Stimulated activated CD8-positive, alpha-beta memory T cell treated with anti-CD3 and anti-CD28 coated beads, Interleukin-7, amount 100 ng/mL, for 48 hours (primary cell): ENCODE measurements around the gene ENG.
A peak's percentile ranks its signal among the peaks of the same experiment; 100 is the strongest.
"Not testable (repeated sequence)": the region's sequence is repeated elsewhere in the genome, so short reads cannot be mapped to it uniquely, and the experiment has no call there.

ENCODE experiments used
- DNase-seq, 2 donors: peaks; one replicate each; pipeline ENCODE4 v3.0.0-alpha.2; 2020; ENCODE audit warnings: low read depth in 1 of 2; ENCODE audit errors: extremely low read depth in 1 of 2

Gene ENG

GRCh38 chr9:127878652-127879390 is 24.4 kb upstream of the ENG start:
- no peak for DNase-seq

GRCh38 chr9:127878001-127878651 is 23.7 kb upstream of the ENG start:
- no peak for DNase-seq

- no peak for DNase-seq
Observed at GRCh38 chr9:127877566-127877998, 23.1 kb upstream of the ENG start, which contains the start of gene AK1. AK1 (minus strand) TSS chr9:127877675; CDS start chr9:127874617, 3,058 bp downstream.

GRCh38 chr9:127876764-127877562 is 22.5 kb upstream of the ENG start:
- DNase-seq: no peak

GRCh38 chr9:127876026-127876763 is 21.7 kb upstream of the ENG start:
- DNase-seq: no peak

GRCh38 chr9:127875306-127875966 is 21.0 kb upstream of the ENG start:
- no peak for DNase-seq

- DNase-seq: no peak
Observed at GRCh38 chr9:127874301-127875221, 20.1 kb upstream of the ENG start.

GRCh38 chr9:127873886-127874285 is 19.4 kb upstream of the ENG start:
- DNase-seq: no peak

- no peak for DNase-seq
Observed at GRCh38 chr9:127873223-127873691, 18.8 kb upstream of the ENG start.

- no peak for DNase-seq
Observed at GRCh38 chr9:127872369-127873222, 18.1 kb upstream of the ENG start.

GRCh38 chr9:127871531-127871930 is 17.1 kb upstream of the ENG start:
- no peak for DNase-seq

GRCh38 chr9:127870887-127871286 is 16.4 kb upstream of the ENG start:
- DNase-seq: no peak

GRCh38 chr9:127870153-127870491 is 15.7 kb upstream of the ENG start:
- DNase-seq: not testable (repeated sequence)

GRCh38 chr9:127869310-127870152 is 15.1 kb upstream of the ENG start:
- DNase-seq: peak; percentile 67 to 79

- DNase-seq: no peak
Observed at GRCh38 chr9:127868278-127868902, 13.9 kb upstream of the ENG start.

- DNase-seq: no peak
Observed at GRCh38 chr9:127867356-127868277, 13.2 kb upstream of the ENG start.
